ENCODE data around the gene MEI4. TPM values are rescaled to one million over a fixed set of nuclear protein-coding genes. Genes with fewer than 3 reads are reported as not detected.

The MEI4 gene
- total RNA-seq, 1 experiment from 2014 or later: 0.20 TPM

DNA sequence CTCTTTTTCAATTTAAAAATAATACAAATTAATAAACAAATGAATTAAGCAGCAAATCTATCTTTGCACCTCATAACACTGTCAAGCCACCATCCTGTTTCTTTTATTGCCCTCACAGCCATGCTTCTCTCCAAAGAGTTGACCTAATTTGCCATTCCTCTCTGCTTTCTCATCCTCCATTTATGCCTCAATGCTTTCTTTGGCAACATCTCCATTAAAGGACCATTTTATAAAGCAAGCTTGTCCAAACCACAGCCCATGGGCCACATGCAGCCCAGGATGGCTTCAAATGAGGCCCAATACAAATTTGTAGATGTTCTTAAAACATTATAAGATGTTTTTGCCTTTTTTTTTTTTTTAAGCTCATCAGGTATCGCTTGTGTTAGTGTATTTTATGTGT is 26.4 kb upstream of the MEI4 start:
- Mint-ChIP-seq H3K27ac (no peak overlapping the region), H3K9me3 (peaks cover 16% of the 10 kb centered on the region), H3K4me3 (no peak overlapping the region), H3K27me3 (ENCODE audit: low read depth) (no peaks in the 10 kb centered on the region; the same call in 1 of the 2 replicates), H3K4me1 (no peaks in the 10 kb centered on the region), H3K36me3 (no peaks in the 10 kb centered on the region)
- no peak for DNase-seq (ENCODE audit: low spot score)
- CTCF ChIA-PET: no interaction called here
- ATAC-seq: no peak
- POLR2A ChIA-PET: no interaction called here
- TF ChIP-seq ZNF671 (CRISPR knock-in tag; IDR thresholded peaks at IDR 0.05): no peak

DNA sequence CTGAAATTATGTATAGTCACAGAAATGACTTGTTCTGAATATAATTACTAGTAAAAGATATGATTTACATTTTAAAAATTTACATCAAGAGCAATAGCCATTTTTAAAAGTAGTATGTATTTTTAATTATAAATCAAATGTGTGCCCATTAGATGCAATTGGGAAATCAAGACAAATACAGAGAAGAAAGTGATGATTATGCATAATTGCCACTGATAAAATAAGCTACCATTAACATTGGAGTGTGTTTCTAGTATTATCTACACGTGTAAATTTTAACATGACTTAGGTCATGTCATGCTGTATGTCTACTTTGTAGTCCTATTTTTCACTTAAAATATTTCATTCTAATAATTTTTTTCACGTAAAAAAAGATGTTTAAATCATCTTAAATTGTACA is 22.8 kb upstream of the MEI4 start:
- CTCF ChIA-PET: interaction anchor here (1.0 kb wide), 1 partner anchor 20 kb away, joined by 4 read pairs; no protein-coding TSS in a partner anchor
- no peak overlapping the region for H3K27ac Mint-ChIP-seq
- H3K4me3 Mint-ChIP-seq: no peak overlapping the region
- TF ChIP-seq ESRRA (CRISPR knock-in tag; IDR thresholded peaks at IDR 0.05; ENCODE audit: borderline replicate concordance) (no peak), CBFB (CRISPR knock-in tag; IDR thresholded peaks at IDR 0.05; ENCODE audit: low read depth) (no peak), E2F4 (CRISPR knock-in tag; IDR thresholded peaks at IDR 0.05; ENCODE audit: borderline replicate concordance, low read depth) (no peak), KAT7 (CRISPR knock-in tag; IDR thresholded peaks at IDR 0.05; ENCODE audit: borderline replicate concordance) (no peak), FOXP4 (CRISPR knock-in tag; IDR thresholded peaks at IDR 0.05) (no peak), NFATC4 (CRISPR knock-in tag; IDR thresholded peaks at IDR 0.05) (no peak), CTCF (IDR thresholded peaks at IDR 0.05) (no peak), GABPB1 (CRISPR knock-in tag; IDR thresholded peaks at IDR 0.05) (no peak), IRF1 (CRISPR knock-in tag; IDR thresholded peaks at IDR 0.05) (no peak), SOX15 (CRISPR knock-in tag; IDR thresholded peaks at IDR 0.05) (no peak), TP53 (CRISPR knock-in tag; IDR thresholded peaks at IDR 0.05) (no peak), CREM (CRISPR knock-in tag; IDR thresholded peaks at IDR 0.05) (no peak), ATF1 (CRISPR knock-in tag; IDR thresholded peaks at IDR 0.05) (no peak), RELA (CRISPR knock-in tag; IDR thresholded peaks at IDR 0.05; ENCODE audit: borderline replicate concordance) (no peak)
- TF ChIP-seq, protein P1, sequence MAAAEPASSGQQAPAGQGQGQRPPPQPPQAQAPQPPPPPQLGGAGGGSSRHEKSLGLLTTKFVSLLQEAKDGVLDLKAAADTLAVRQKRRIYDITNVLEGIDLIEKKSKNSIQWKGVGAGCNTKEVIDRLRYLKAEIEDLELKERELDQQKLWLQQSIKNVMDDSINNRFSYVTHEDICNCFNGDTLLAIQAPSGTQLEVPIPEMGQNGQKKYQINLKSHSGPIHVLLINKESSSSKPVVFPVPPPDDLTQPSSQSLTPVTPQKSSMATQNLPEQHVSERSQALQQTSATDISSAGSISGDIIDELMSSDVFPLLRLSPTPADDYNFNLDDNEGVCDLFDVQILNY (CRISPR knock-in tag; IDR thresholded peaks at IDR 0.05): no peak
- TF ChIP-seq, protein P2, sequence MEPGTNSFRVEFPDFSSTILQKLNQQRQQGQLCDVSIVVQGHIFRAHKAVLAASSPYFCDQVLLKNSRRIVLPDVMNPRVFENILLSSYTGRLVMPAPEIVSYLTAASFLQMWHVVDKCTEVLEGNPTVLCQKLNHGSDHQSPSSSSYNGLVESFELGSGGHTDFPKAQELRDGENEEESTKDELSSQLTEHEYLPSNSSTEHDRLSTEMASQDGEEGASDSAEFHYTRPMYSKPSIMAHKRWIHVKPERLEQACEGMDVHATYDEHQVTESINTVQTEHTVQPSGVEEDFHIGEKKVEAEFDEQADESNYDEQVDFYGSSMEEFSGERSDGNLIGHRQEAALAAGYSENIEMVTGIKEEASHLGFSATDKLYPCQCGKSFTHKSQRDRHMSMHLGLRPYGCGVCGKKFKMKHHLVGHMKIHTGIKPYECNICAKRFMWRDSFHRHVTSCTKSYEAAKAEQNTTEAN (CRISPR knock-in tag; IDR thresholded peaks at IDR 0.05): no peak
- TF ChIP-seq, protein P3, sequence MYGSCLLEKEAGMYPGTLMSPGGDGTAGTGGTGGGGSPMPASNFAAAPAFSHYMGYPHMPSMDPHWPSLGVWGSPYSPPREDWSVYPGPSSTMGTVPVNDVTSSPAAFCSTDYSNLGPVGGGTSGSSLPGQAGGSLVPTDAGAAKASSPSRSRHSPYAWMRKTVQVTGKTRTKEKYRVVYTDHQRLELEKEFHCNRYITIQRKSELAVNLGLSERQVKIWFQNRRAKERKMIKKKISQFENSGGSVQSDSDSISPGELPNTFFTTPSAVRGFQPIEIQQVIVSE (CRISPR knock-in tag; IDR thresholded peaks at IDR 0.05; ENCODE audit: borderline replicate concordance): no peak
- TF ChIP-seq, protein P4, sequence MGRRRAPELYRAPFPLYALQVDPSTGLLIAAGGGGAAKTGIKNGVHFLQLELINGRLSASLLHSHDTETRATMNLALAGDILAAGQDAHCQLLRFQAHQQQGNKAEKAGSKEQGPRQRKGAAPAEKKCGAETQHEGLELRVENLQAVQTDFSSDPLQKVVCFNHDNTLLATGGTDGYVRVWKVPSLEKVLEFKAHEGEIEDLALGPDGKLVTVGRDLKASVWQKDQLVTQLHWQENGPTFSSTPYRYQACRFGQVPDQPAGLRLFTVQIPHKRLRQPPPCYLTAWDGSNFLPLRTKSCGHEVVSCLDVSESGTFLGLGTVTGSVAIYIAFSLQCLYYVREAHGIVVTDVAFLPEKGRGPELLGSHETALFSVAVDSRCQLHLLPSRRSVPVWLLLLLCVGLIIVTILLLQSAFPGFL (CRISPR knock-in tag; IDR thresholded peaks at IDR 0.05; ENCODE audit: borderline replicate concordance): no peak
- H3K27me3 Mint-ChIP-seq (ENCODE audit: low read depth): no peaks in the 10 kb centered on the region; the same call in 1 of the 2 replicates
- H3K36me3 Mint-ChIP-seq: no peaks in the 10 kb centered on the region
- DNase-seq (ENCODE audit: low spot score) (no peak), ATAC-seq (no peak)
- peaks cover 16% of the 10 kb centered on the region for H3K9me3 Mint-ChIP-seq
- POLR2A ChIA-PET: no interaction called here
- H3K4me1 Mint-ChIP-seq: no peaks in the 10 kb centered on the region

Measured in WTC11 (cell line).